GM12878 (cell line): ENCODE measurements around the gene MPC2. TPM values are rescaled to one million over a fixed set of nuclear protein-coding genes. Genes with fewer than 3 reads are reported as not detected.

ENCODE experiments used
- ATAC-seq: fragments of 200-7000 bp; cut with Tn5 transposase; 3 replicates; pipeline ENCODE4 v1.9.1; 2020; ENCODE audit warnings: mild to moderate bottlenecking, moderate library complexity
- BruUV-seq: library from RNA; stranded (reverse); fragments of 400-500 nt; replicated peaks from 2 replicates; lab custom pipeline; 2021; lab: Mats Ljungman, UMichigan
- CTCF ChIA-PET: fragments of 300-600 bp; sonication (Branson Sonifier 250); formaldehyde crosslinking; extraction: SDS; loops from one replicate; lab custom pipeline; 2021; ENCODE audit warnings: inconsistent platforms; lab: Yijun Ruan, JAX
- POLR2A ChIA-PET: fragments of 350-600 bp; formaldehyde crosslinking; extraction: SDS; loops from one replicate; lab custom pipeline; 2021; ENCODE audit warnings: inconsistent platforms; lab: Charles Lee
- RAD21 ChIA-PET: fragments of 300-600 bp; sonication (Branson Sonifier 250); formaldehyde crosslinking; loops from one replicate; lab custom pipeline; 2023; ENCODE audit warnings: antibody characterized with exemption; ENCODE audit not compliant: unreplicated experiment; lab: Charles Lee
- SMC1A ChIA-PET: fragments of 300-600 bp; sonication (Branson Sonifier 250); formaldehyde crosslinking; loops from one replicate; lab custom pipeline; 2023; ENCODE audit not compliant: unreplicated experiment, uncharacterized antibody; lab: Charles Lee
- DNase-seq: peaks from one replicate; pipeline ENCODE4 v3.0.0-alpha.2; 2011; ENCODE audit warnings: low read depth, low spot score
- FAIRE-seq: peaks from 3 replicates; lab custom pipeline; 2011; peaks lifted over from hg19 to GRCh38; lab: Jason Lieb, UNC
- H2AFZ ChIP-seq: 2 replicates; pipeline ENCODE4 v1.6.0; 2011; ENCODE audit warnings: low read depth, low read length, control low read depth; ENCODE audit not compliant: control insufficient read depth
- H3K27ac ChIP-seq: 2 replicates; pipeline ENCODE4 v1.5.1; 2011; ENCODE audit warnings: control low read depth; ENCODE audit not compliant: control insufficient read depth, insufficient read depth
- H3K27me3 ChIP-seq, 2 experiments: replicated peaks in 1 of 2; 2 replicates each; pipeline versions ENCODE4 v1.6.0 to v1.6.1; 2011; ENCODE audit warnings: low read length in 1 of 2; ENCODE audit not compliant: control insufficient read depth in 2 of 2, insufficient read depth in 2 of 2
- H3K36me3 ChIP-seq, 2 experiments: 2 replicates each; pipeline ENCODE4 v1.5.1; 2011; ENCODE audit warnings: low read length in 1 of 2; ENCODE audit not compliant: control insufficient read depth in 2 of 2, insufficient read depth in 2 of 2
- H3K4me1 ChIP-seq: 2 replicates; pipeline ENCODE4 v1.6.1; 2011; ENCODE audit warnings: mild to moderate bottlenecking, low read length, moderate library complexity, mixed read lengths; ENCODE audit not compliant: control insufficient read depth, insufficient read depth
- H3K4me2 ChIP-seq: 2 replicates; pipeline ENCODE4 v1.6.0; 2011; ENCODE audit warnings: control low read depth; ENCODE audit not compliant: control insufficient read depth, insufficient read depth
- H3K4me3 ChIP-seq: fragments of 200-600 bp; sonication (generic); 2 replicates; pipeline ENCODE4 v1.5.1; 2016
- H3K79me2 ChIP-seq: 2 replicates; pipeline ENCODE4 v1.6.0; 2011; ENCODE audit warnings: low read length; ENCODE audit not compliant: control insufficient read depth, insufficient read depth
- H3K9ac ChIP-seq: 2 replicates; pipeline ENCODE4 v1.8.0; 2011; ENCODE audit warnings: low read length, control low read depth, mixed read lengths; ENCODE audit not compliant: control insufficient read depth, insufficient read depth
- H3K9me3 ChIP-seq: replicated peaks from 3 replicates; pipeline ENCODE4 v1.5.1; 2011; ENCODE audit warnings: mild to moderate bottlenecking, low read length; ENCODE audit not compliant: control insufficient read depth, insufficient read depth
- H4K20me1 ChIP-seq: 2 replicates; pipeline ENCODE4 v1.6.0; 2011; ENCODE audit not compliant: control insufficient read depth, insufficient read depth
- BACH1 ChIP-seq: fragments of 450-650 bp; IDR thresholded peaks from 2 replicates; pipeline ENCODE4 v1.6.1; 2017; ENCODE audit warnings: mild to moderate bottlenecking, borderline replicate concordance
- CEBPZ ChIP-seq: fragments of 150-350 bp; IDR thresholded peaks from 2 replicates; pipeline ENCODE4 v1.6.1; 2016; ENCODE audit warnings: low read depth, low read length
- POLR2A ChIP-seq: IDR thresholded peaks from 2 replicates; pipeline ENCODE4 v1.6.1; 2011; ENCODE audit warnings: low read depth, mild to moderate bottlenecking, low read length
- in situ Hi-C: fragments of 300-500 bp; cut with MboI; formaldehyde crosslinking; loops from 9 replicates; pipeline ENCODE4 v1.14.3; 2018; ENCODE audit warnings: mixed read lengths
- intact Hi-C: fragments of 100-400 bp; cut with micrococcal nuclease; formaldehyde crosslinking; loops from one replicate; pipeline ENCODE4 v1.14.2; 2022; ENCODE audit not compliant: unreplicated experiment
- polyA plus RNA-seq, 11 experiments: library from polyadenylated mRNA; depleted of rRNA in 4 of 11; unstranded in 6 of 11; stranded (reverse) in 5 of 11; fragments of >200 nt; fragmentation: Nextera tagmentation in 4 of 11; fragmentation: Illumina TruSeq in 1 of 11; extraction: Ambion mirVana in 4 of 11; extraction: Trizol in 1 of 11; gene quantifications; 1 replicate in 1 of 11; 2 replicates in 10 of 11; pipeline versions ENCODE4 v1.2.1 to v1.2.3, GENCODE V29; 2011 to 2016; ENCODE audit warnings: inconsistent platforms in 2 of 11, missing spikeins in 2 of 11, low read depth in 1 of 11
- total RNA-seq, 4 experiments: library from RNA; depleted of rRNA in 3 of 4; stranded (reverse); fragments of >200 nt in 3 of 4; fragmentation: Illumina TruSeq in 1 of 4; extraction: Trizol in 1 of 4; gene quantifications; 2 replicates each; pipeline versions ENCODE4 v1.2.1 to v1.2.3, GENCODE V29; 2013 to 2021
- TF ChIP-seq, protein P1 (sequence below): fragments of 450-650 bp; IDR thresholded peaks from 2 replicates; pipeline ENCODE4 v1.6.1; 2018; ENCODE audit warnings: mild to moderate bottlenecking, low read depth, moderate library complexity; ENCODE audit not compliant: partially characterized antibody
- TF ChIP-seq, protein P2 (sequence below): fragments of 450-650 bp; IDR thresholded peaks from 2 replicates; pipeline ENCODE4 v1.6.1; 2014; ENCODE audit warnings: mild to moderate bottlenecking

The MPC2 gene
- total and polyA plus RNA-seq, 10 of the 15 experiments (the other 5 are each of a cell fraction or from before 2014, with no cell fraction given), result 22.5 to 164 (median 63.3) TPM

DNA sequence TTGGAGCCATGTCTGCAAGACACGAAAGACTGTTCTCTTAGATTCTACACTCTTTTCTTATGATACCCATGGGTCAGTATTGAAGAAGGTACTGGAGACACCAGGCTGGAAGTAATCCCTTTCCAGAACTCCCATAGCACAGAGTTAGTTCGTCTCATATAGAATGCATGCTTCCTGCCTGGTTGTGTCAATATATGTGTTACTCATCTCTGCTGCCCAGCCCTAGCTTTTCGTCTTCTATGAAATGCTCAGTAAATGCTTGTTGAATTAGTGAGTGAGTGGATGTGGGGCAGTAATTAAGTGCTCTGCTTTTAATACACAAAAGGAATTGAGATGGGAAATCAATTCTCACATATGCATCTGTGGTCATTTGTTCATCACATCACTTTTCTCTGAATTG, 55.1 kb downstream of the MPC2 start (continued):
- TF ChIP-seq, protein P1, sequence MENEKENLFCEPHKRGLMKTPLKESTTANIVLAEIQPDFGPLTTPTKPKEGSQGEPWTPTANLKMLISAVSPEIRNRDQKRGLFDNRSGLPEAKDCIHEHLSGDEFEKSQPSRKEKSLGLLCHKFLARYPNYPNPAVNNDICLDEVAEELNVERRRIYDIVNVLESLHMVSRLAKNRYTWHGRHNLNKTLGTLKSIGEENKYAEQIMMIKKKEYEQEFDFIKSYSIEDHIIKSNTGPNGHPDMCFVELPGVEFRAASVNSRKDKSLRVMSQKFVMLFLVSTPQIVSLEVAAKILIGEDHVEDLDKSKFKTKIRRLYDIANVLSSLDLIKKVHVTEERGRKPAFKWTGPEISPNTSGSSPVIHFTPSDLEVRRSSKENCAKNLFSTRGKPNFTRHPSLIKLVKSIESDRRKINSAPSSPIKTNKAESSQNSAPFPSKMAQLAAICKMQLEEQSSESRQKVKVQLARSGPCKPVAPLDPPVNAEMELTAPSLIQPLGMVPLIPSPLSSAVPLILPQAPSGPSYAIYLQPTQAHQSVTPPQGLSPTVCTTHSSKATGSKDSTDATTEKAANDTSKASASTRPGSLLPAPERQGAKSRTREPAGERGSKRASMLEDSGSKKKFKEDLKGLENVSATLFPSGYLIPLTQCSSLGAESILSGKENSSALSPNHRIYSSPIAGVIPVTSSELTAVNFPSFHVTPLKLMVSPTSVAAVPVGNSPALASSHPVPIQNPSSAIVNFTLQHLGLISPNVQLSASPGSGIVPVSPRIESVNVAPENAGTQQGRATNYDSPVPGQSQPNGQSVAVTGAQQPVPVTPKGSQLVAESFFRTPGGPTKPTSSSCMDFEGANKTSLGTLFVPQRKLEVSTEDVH, result no peak
- TF ChIP-seq CEBPZ, result no peak
- TF ChIP-seq, all 136 proteins: peak for 0

GRCh38 chr1:167881069-167881468, 55.8 kb downstream of the MPC2 start:
- Histone ChIP-seq H3K36me3 (no peaks in the 10 kb centered on the region), H3K9ac (no peak overlapping the region), H3K9me3 (no peaks in the 10 kb centered on the region), H3K79me2 (no peaks in the 10 kb centered on the region), H2AFZ (no peak overlapping the region), H3K4me2 (no peak overlapping the region), H3K4me3 (no peak overlapping the region), H3K4me1 (no peaks in the 10 kb centered on the region), H3K27me3 (no peaks in the 10 kb centered on the region), H4K20me1 (no peaks in the 10 kb centered on the region), H3K27ac (no peak overlapping the region)
- ATAC-seq (no peak), FAIRE-seq (no peak), DNase-seq (no peak)
- no TSS peak for BruUV-seq
- in situ Hi-C loops, result no loop called here
- CTCF ChIA-PET, result interaction anchor here (2.4 kb wide), 1 partner anchor 201 kb away, joined by 10 read pairs; no protein-coding TSS in a partner anchor
- RAD21 ChIA-PET, result interaction anchor here (0.6 to 1.6 kb wide), 2 partner anchors 113 to 201 kb away, joined by 5 read pairs; no protein-coding TSS in a partner anchor
- SMC1A ChIA-PET, result no interaction called here
- POLR2A ChIA-PET, result no interaction called here
- TF ChIP-seq POLR2A (no peak), BACH1 (no peak)
- TF ChIP-seq, protein P2, sequence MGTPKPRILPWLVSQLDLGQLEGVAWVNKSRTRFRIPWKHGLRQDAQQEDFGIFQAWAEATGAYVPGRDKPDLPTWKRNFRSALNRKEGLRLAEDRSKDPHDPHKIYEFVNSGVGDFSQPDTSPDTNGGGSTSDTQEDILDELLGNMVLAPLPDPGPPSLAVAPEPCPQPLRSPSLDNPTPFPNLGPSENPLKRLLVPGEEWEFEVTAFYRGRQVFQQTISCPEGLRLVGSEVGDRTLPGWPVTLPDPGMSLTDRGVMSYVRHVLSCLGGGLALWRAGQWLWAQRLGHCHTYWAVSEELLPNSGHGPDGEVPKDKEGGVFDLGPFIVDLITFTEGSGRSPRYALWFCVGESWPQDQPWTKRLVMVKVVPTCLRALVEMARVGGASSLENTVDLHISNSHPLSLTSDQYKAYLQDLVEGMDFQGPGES, result no peak
- intact Hi-C loops, result no loop called here
